GM18502 (cell line): Measurements from ENCODE around the gene PRICKLE4.
"Not testable (repeated sequence)": the region's sequence is repeated elsewhere in the genome, so short reads cannot be mapped to it uniquely, and the experiment has no call there.

Source experiments
- ATAC-seq: cut with Tn5 transposase; IDR thresholded peaks from one replicate; pipeline ENCODE4 v1.9.1; 2021; ENCODE audit warnings: mild to moderate bottlenecking; ENCODE audit not compliant: unreplicated experiment, poor library complexity

Gene PRICKLE4

GRCh38 chr6:41791305-41791704 lies 10.7 kb downstream of the PRICKLE4 start:
- ATAC-seq, result no peak

- ATAC-seq, result no peak
These were observed 11.4 kb downstream of the PRICKLE4 start for GRCh38 chr6:41791984-41792383.

GRCh38 chr6:41796474-41796873 lies 15.9 kb downstream of the PRICKLE4 start:
- no peak for ATAC-seq

GRCh38 chr6:41798901-41799558 lies 18.4 kb downstream of the PRICKLE4 start:
- no peak for ATAC-seq

- ATAC-seq, result no peak
These were observed 19.0 kb downstream of the PRICKLE4 start for GRCh38 chr6:41799559-41799911.

- ATAC-seq, result no peak
These were observed 20.8 kb downstream of the PRICKLE4 start for GRCh38 chr6:41801380-41801779.

- no peak for ATAC-seq
These were observed 25.5 kb downstream of the PRICKLE4 start for GRCh38 chr6:41805830-41806774.

GRCh38 chr6:41811095-41811494 lies 30.5 kb downstream of the PRICKLE4 start:
- no peak for ATAC-seq

- ATAC-seq, result not testable (repeated sequence)
These were observed 31.4 kb downstream of the PRICKLE4 start for GRCh38 chr6:41811946-41812345.

- ATAC-seq, result no peak
These were observed 32.9 kb downstream of the PRICKLE4 start for GRCh38 chr6:41813469-41813868.

- ATAC-seq, result no peak
These were observed 33.4 kb downstream of the PRICKLE4 start for GRCh38 chr6:41813956-41814355.

- no peak for ATAC-seq
These were observed 34.0 kb downstream of the PRICKLE4 start for GRCh38 chr6:41814629-41815028.

GRCh38 chr6:41815587-41815986 lies 35.0 kb downstream of the PRICKLE4 start:
- ATAC-seq, result no peak

- no peak for ATAC-seq
These were observed 37.9 kb downstream of the PRICKLE4 start for GRCh38 chr6:41818271-41819054.

- ATAC-seq, result no peak
These were observed 40.7 kb downstream of the PRICKLE4 start for GRCh38 chr6:41821266-41821665.

- ATAC-seq, result no peak
These were observed 41.4 kb downstream of the PRICKLE4 start for GRCh38 chr6:41822021-41822420.

- no peak for ATAC-seq
These were observed 42.6 kb downstream of the PRICKLE4 start for GRCh38 chr6:41823178-41823577.

GRCh38 chr6:41824571-41825569 lies 44.3 kb downstream of the PRICKLE4 start:
- ATAC-seq, result no peak

- no peak for ATAC-seq
These were observed 45.9 kb downstream of the PRICKLE4 start for GRCh38 chr6:41826343-41827022.
